ENCODE results near the gene CD6.
"Not testable (repeated sequence)": the region's sequence is repeated elsewhere in the genome, so short reads cannot be mapped to it uniquely, and the experiment has no call there.

Gene CD6

DNA sequence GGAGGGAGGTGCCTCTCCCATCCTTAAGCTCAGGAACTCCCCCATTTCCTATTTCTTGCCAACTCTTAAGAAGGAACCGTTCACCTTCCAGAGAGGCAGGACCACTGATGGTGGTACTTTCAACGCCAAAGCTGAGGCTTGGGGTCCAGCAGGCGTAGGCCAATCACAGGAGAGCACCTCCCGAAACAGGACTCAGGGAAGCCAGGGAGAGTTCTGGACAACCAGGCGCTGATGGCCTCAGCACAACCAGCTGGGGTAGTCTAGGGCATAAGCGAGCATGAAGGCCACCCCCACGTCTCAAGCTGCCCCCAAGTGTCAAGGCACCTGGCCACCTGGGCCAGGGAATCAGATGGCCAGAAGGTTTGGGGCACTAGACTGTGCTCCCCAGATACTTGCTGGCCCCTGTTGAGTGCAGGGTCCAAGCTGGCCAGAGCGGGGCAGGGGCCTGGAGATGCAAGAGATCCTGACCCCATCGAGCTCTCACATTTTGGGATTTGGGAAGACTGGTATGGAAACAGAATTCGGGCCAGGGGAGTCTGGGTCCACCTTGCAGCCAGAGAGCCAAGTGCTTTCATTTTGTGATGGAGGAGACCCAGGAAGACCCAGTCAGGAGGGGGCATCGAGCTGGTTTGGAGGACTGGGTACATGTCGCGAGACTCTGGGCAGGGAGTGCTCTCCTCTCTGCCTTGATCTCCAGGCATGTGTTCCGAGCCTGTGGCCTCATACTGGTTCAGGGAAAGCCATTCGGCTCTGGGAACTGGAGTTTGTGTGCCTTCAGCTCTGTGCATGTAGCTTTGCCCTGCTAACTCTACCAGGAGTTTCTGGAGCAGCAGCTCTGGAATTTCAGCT lies 926 bp downstream of the CD6 start:
- H3K9me2 ChIP-seq (replicated peaks; ENCODE audit: control insufficient read depth, low read length), result no peaks in the 10 kb centered on the region
- H3K27me3 ChIP-seq (ENCODE audit: control insufficient read depth, low read length), result no peaks in the 10 kb centered on the region
- peak overlapping the region; percentile 61 for H3K4me2 ChIP-seq (ENCODE audit: low read length)
- H3K4me3 ChIP-seq (ENCODE audit: low read length), result peak overlapping the region; percentile 63
- H3F3A ChIP-seq (ENCODE audit: control insufficient read depth, insufficient read depth), result no peaks in the 10 kb centered on the region
- H4K20me1 ChIP-seq (ENCODE audit: control insufficient read depth, insufficient read depth, low read depth, low read length), result no peaks in the 10 kb centered on the region
- H3K27ac ChIP-seq (ENCODE audit: low read depth, low read length), result no peak overlapping the region
- TF ChIP-seq, protein P1, sequence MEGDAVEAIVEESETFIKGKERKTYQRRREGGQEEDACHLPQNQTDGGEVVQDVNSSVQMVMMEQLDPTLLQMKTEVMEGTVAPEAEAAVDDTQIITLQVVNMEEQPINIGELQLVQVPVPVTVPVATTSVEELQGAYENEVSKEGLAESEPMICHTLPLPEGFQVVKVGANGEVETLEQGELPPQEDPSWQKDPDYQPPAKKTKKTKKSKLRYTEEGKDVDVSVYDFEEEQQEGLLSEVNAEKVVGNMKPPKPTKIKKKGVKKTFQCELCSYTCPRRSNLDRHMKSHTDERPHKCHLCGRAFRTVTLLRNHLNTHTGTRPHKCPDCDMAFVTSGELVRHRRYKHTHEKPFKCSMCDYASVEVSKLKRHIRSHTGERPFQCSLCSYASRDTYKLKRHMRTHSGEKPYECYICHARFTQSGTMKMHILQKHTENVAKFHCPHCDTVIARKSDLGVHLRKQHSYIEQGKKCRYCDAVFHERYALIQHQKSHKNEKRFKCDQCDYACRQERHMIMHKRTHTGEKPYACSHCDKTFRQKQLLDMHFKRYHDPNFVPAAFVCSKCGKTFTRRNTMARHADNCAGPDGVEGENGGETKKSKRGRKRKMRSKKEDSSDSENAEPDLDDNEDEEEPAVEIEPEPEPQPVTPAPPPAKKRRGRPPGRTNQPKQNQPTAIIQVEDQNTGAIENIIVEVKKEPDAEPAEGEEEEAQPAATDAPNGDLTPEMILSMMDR (IDR thresholded peaks at IDR 0.05; ENCODE audit: low read depth, low read length, poor library complexity, severe bottlenecking), result no peak
- TF ChIP-seq EZH2phosphoT487 (IDR thresholded peaks at IDR 0.05; ENCODE audit: borderline replicate concordance, low read length), result no peak
- no peaks in the 10 kb centered on the region for H3K36me3 ChIP-seq (ENCODE audit: control insufficient read depth, low read length)
- peaks cover 36% of the 10 kb centered on the region for H3K4me1 ChIP-seq (ENCODE audit: control insufficient read depth, low read length)
- no peaks in the 10 kb centered on the region for H3K79me2 ChIP-seq (ENCODE audit: control insufficient read depth, low read length)
- peaks cover 3% of the 10 kb centered on the region; the same call in 1 of the 2 replicates for H3K9me3 ChIP-seq (ENCODE audit: control insufficient read depth, insufficient read depth, low read length)

DNA sequence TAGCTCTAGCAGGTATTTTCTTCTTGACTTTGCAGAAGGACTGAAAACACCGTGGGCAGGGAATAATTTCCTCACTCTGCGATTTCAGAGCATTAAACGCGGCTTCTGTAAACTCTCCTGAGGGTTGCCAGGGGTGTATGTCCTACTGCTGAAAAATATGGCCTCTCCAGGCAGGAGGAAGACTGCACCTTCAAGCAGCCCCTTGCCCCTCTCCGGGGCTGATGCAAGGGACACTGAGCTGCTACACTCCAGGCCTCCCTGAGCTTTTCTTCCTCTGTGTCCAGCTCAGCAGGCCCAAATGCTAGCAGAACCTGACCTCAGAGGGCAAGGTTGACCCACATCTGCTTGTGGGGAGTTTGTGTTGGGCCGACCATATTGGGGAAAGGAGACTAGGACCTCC lies 2.2 kb downstream of the CD6 start:
- Histone ChIP-seq H3K9me3 (ENCODE audit: control insufficient read depth, insufficient read depth, low read length) (no peaks in the 10 kb centered on the region), H3K27me3 (ENCODE audit: control insufficient read depth, low read length) (no peaks in the 10 kb centered on the region), H3F3A (ENCODE audit: control insufficient read depth, insufficient read depth) (no peaks in the 10 kb centered on the region), H3K27ac (ENCODE audit: low read depth, low read length) (no peak overlapping the region), H3K4me2 (ENCODE audit: low read length) (no peak overlapping the region), H3K36me3 (ENCODE audit: control insufficient read depth, low read length) (no peaks in the 10 kb centered on the region), H3K79me2 (ENCODE audit: control insufficient read depth, low read length) (no peaks in the 10 kb centered on the region), H3K4me3 (ENCODE audit: low read length) (no peak overlapping the region), H3K4me1 (ENCODE audit: control insufficient read depth, low read length) (peaks cover 47% of the 10 kb centered on the region), H4K20me1 (ENCODE audit: control insufficient read depth, insufficient read depth, low read depth, low read length) (no peaks in the 10 kb centered on the region), H3K9me2 (replicated peaks; ENCODE audit: control insufficient read depth, low read length) (no peaks in the 10 kb centered on the region)
- TF ChIP-seq, protein P1 (IDR thresholded peaks at IDR 0.05; ENCODE audit: low read depth, low read length, poor library complexity, severe bottlenecking), result no peak
- TF ChIP-seq EZH2phosphoT487 (IDR thresholded peaks at IDR 0.05; ENCODE audit: borderline replicate concordance, low read length), result no peak

DNA sequence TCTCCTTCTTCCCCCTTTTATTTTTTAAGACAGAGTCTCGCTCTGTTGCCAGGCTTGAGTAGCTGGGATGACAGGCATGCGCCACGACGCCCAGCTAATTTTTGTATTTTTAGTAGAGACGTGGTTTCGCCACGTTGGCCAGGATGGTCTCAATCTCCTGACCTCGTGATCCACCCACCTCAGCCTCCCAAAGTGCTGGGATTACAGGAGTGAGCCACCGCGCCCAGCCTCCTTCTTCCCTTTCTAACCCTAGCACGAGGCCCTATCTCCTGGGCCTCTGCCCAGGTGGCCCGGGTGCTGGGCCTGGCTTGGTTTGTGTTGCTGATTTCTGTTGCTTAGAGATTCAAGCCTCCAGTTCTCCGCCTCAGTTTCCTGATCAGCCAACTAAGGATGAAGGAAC lies 2.8 kb downstream of the CD6 start:
- H3K79me2 ChIP-seq (ENCODE audit: control insufficient read depth, low read length); H3K4me3 ChIP-seq (ENCODE audit: low read length); H3K36me3 ChIP-seq (ENCODE audit: control insufficient read depth, low read length); H4K20me1 ChIP-seq (ENCODE audit: control insufficient read depth, insufficient read depth, low read depth, low read length); H3K9me2 ChIP-seq (replicated peaks; ENCODE audit: control insufficient read depth, low read length); H3F3A ChIP-seq (ENCODE audit: control insufficient read depth, insufficient read depth); H3K4me2 ChIP-seq (ENCODE audit: low read length); H3K27me3 ChIP-seq (ENCODE audit: control insufficient read depth, low read length); H3K27ac ChIP-seq (ENCODE audit: low read depth, low read length); H3K9me3 ChIP-seq (ENCODE audit: control insufficient read depth, insufficient read depth, low read length): not testable (repeated sequence)
- peaks cover 50% of the 10 kb centered on the region for H3K4me1 ChIP-seq (ENCODE audit: control insufficient read depth, low read length)

DNA sequence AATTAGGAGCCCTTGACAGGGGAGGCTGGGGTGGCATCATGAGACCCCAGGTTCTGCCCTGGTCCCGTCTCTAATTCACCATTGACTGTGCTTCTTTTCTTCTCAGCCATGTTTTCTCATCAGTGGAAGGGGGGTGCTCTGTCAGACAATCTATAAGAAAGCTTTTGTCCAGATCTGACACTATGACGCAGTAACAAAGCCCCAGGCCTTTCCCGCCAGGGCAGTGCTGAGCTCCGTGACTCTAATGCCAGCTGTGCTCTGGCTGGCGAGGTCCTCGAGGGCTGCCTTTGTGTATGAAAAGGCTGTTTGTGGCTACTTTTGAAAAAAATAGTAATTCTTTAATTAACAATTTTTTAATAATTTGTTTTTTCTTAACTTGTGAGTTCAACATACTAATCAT lies 3.2 kb downstream of the CD6 start:
- no peak for TF ChIP-seq EZH2phosphoT487 (IDR thresholded peaks at IDR 0.05; ENCODE audit: borderline replicate concordance, low read length)
- TF ChIP-seq, protein P1 (IDR thresholded peaks at IDR 0.05; ENCODE audit: low read depth, low read length, poor library complexity, severe bottlenecking), result no peak
- no peaks in the 10 kb centered on the region for H3K36me3 ChIP-seq (ENCODE audit: control insufficient read depth, low read length)
- no peaks in the 10 kb centered on the region for H3K9me2 ChIP-seq (replicated peaks; ENCODE audit: control insufficient read depth, low read length)
- H3K27ac ChIP-seq (ENCODE audit: low read depth, low read length), result no peak overlapping the region
- no peaks in the 10 kb centered on the region for H3K27me3 ChIP-seq (ENCODE audit: control insufficient read depth, low read length)
- no peaks in the 10 kb centered on the region for H3K9me3 ChIP-seq (ENCODE audit: control insufficient read depth, insufficient read depth, low read length)
- no peaks in the 10 kb centered on the region for H3K79me2 ChIP-seq (ENCODE audit: control insufficient read depth, low read length)
- H3K4me2 ChIP-seq (ENCODE audit: low read length), result no peak overlapping the region
- H3K4me3 ChIP-seq (ENCODE audit: low read length), result no peak overlapping the region
- no peaks in the 10 kb centered on the region for H4K20me1 ChIP-seq (ENCODE audit: control insufficient read depth, insufficient read depth, low read depth, low read length)
- H3K4me1 ChIP-seq (ENCODE audit: control insufficient read depth, low read length), result peaks cover 50% of the 10 kb centered on the region
- H3F3A ChIP-seq (ENCODE audit: control insufficient read depth, insufficient read depth), result no peaks in the 10 kb centered on the region
